Psoas muscle (tissue), 8 donors: Measurements from ENCODE around the gene MRPL27. TPM values are rescaled to one million over a fixed set of nuclear protein-coding genes. Genes with fewer than 3 reads are reported as not detected.

Experiments used
- ATAC-seq, 4 donors: fragments of 200-7000 bp; cut with Tn5 transposase; one replicate each; pipeline ENCODE4 v1.9.1; 2020; ENCODE audit warnings: moderate library complexity in 3 of 4, mild to moderate bottlenecking in 2 of 4
- DNase-seq, 2 donors: peaks; one replicate each; pipeline ENCODE4 v3.0.0-alpha.2; 2020
- H3K27ac ChIP-seq: fragments of 200-600 bp; one replicate; pipeline ENCODE4 v1.8.0; 2022
- H3K27me3 ChIP-seq, 3 donors: fragments of 200-600 bp in 1 of 3; one replicate each; pipeline versions ENCODE4 v1.6.1 to v1.8.0; 2013 to 2022; ENCODE audit warnings: low read length in 2 of 3, mild to moderate bottlenecking in 2 of 3, moderate library complexity in 1 of 3; ENCODE audit not compliant: insufficient read depth in 3 of 3
- H3K36me3 ChIP-seq, 2 donors: fragments of 200-600 bp in 1 of 2; one replicate each; pipeline versions ENCODE4 v1.6.1 to v1.8.0; 2013 to 2022; ENCODE audit warnings: low read depth in 1 of 2, mild to moderate bottlenecking in 1 of 2, moderate library complexity in 1 of 2; ENCODE audit not compliant: insufficient read depth in 1 of 2
- H3K4me1 ChIP-seq: fragments of 200-600 bp; one replicate; pipeline ENCODE4 v1.8.0; 2022
- H3K4me3 ChIP-seq: fragments of 200-600 bp; one replicate; pipeline ENCODE4 v1.8.0; 2022; ENCODE audit warnings: mild to moderate bottlenecking
- H3K9me3 ChIP-seq: fragments of 200-600 bp; one replicate; pipeline ENCODE4 v1.8.0; 2022
- CTCF ChIP-seq: fragments of 200-600 bp; IDR thresholded peaks from one replicate; pipeline ENCODE4 v1.8.0; 2022; ENCODE audit warnings: antibody characterized with exemption
- WGBS, 3 donors: extraction: QIAGEN DNeasy Blood & Tissue Kit; methylation state at CpG; one replicate each; pipeline versions ENCODE4 v1.1.6 to v1.1.7; 2013; 5-methylcytosine and 5-hydroxymethylcytosine counted together
- intact Hi-C, 2 donors: fragments of 100-400 bp; cut with DNase I; formaldehyde crosslinking; loops; one replicate each; pipeline versions ENCODE4 v1.11.0 to v1.14.2; 2022
- polyA plus RNA-seq, 3 donors: library from polyadenylated mRNA; stranded (reverse); fragments of 200-250 nt; gene quantifications; one replicate each; pipeline ENCODE4 v1.2.3, GENCODE V29; 2013
- total RNA-seq, 4 donors: library from RNA; stranded (reverse); fragmentation: NEBNext Ultra II Directional in 2 of 4; extraction: Animal tissue kit (Norgen Biotek cat#: 25700) in 2 of 4; gene quantifications; one replicate each; pipeline versions ENCODE4 v1.2.1 to v1.2.4, GENCODE V29; 2021 to 2023
- donor health status: healthy with polysubstance abuse.
- donor health status: DM: no; HTN: no; CAD: no; lungs with moderate emphysema.
- donor health status: Bipolar disorder and iron deficiency.
- donor health status: healthy.
- donor health status: DM: yes; HTN: yes; CAD: no.
- donor health status: DM: no; HTN: no; CAD: no.
- donor health status: DM: no; HTN: no; CAD: no.
- donor health status: DM: yes; HTN: yes; CAD: no.

The MRPL27 gene
- total and polyA plus RNA-seq, 7 donors = 70.7 to 468 (median 128) TPM

DNA sequence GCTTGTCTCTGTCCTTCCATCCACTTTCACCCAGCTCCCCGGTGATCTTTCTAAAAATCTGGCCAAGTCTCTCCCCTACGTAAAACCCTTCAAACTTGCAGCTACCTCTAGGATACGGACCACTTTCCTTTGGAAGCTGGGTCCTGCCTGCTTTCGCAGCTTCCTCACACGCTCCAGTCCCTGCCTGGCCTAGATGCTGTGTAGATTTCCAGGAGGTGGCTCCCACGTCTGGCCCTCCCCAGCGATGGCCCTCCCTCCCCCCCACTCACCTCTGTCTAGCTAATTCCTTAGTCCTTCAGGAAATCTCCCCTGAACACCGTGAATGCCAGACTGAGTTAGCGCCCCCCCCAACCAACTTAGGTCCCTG lies 24.9 kb upstream of the MRPL27 start:
- Histone ChIP-seq H3K4me1 (peaks cover 17% of the 10 kb centered on the region), H3K4me3 (peak overlapping the region; percentile 95), H3K27me3 (no peaks in the 10 kb centered on the region), H3K36me3 (peaks cover 12 to 21% of the 10 kb centered on the region in 2 donors), H3K9me3 (no peaks in the 10 kb centered on the region), H3K27ac (no peak overlapping the region)
- TF ChIP-seq CTCF = no peak
- intact Hi-C loops = no loop called here
- 55 to 67% (median 60%) methylated on average over 9 of the region's 9 CpGs for WGBS, 3 donors
- DNase-seq = no peak
- no peak for ATAC-seq

DNA sequence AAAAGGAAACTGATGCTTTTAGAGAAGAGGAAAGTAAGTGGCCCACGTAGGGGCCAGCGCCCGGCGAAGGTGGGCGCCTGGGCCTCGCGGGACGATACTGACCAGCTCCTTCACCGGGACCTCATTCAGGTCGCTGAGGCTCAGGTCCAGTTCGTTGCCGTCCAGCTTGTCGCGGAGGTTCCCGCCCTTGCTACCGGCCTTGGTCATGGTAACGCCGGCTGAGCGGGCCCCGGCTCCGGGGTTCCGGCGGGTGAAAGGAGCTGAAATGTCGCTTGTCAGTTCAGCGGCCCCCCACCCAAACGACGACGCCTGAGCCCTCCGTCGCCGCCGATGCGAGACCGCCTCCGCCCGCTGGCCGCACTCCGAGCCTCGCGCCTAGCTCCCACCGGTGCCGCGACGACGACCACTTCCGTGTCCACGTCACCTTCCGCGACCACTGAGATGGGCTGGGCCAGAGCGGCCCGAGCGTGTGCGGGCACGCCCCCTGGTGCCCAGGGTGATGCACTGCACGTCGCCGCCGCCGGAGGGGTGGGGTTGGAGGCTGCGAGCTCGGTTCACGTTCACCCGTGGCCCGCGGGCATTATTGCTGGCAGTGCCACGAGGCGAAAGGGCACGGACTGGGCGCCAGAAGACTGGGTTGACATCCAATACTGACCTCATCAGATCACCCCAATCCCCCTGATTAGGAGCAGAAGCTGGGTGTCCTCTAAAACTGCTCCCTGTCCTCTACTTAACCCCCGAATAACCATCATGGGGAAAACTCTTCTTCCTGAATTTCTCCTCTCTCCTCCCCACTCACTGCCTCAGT lies 24.3 kb upstream of the MRPL27 start, which contains the start of gene LRRC59:
TSS of gene LRRC59 (minus strand) at position 413 of the 808 bp plus-strand sequence. CDS start at position 207, 206 bp downstream.
- ATAC-seq = peak; percentile 97 to 100 (median 98)
- peak; percentile 95 for TF ChIP-seq CTCF
- Histone ChIP-seq H3K9me3 (no peaks in the 10 kb centered on the region), H3K4me3 (peak within 1 kb of the TSS; percentile 95), H3K4me1 (peaks cover 17% of the 10 kb centered on the region), H3K36me3 (peaks cover 13 to 27% of the 10 kb centered on the region in 2 donors), H3K27ac (peak within 1 kb of the TSS; percentile 89), H3K27me3 (no peaks in the 10 kb centered on the region)
- peak; percentile 91 to 94 for DNase-seq
- intact Hi-C loops = no loop called here
- 1% methylated on average over 61 to 70 of the region's 70 CpGs for WGBS, 3 donors

GRCh38 chr17:50396261-50397110 lies 23.5 kb upstream of the MRPL27 start:
- TF ChIP-seq CTCF = no peak
- peak; percentile 59 to 62 for DNase-seq
- Histone ChIP-seq H3K27me3 (no peaks in the 10 kb centered on the region), H3K36me3 (peaks cover 18 to 36% of the 10 kb centered on the region in 2 donors), H3K4me1 (peaks cover 17% of the 10 kb centered on the region), H3K27ac (peak overlapping the region; percentile 89), H3K4me3 (peak overlapping the region; percentile 95), H3K9me3 (no peaks in the 10 kb centered on the region)
- 5 to 8% (median 6%) methylated on average over 30 of the region's 30 CpGs for WGBS, 3 donors
- ATAC-seq = peak; percentile 45 to 75 (median 60)
- intact Hi-C loops = no loop called here

DNA sequence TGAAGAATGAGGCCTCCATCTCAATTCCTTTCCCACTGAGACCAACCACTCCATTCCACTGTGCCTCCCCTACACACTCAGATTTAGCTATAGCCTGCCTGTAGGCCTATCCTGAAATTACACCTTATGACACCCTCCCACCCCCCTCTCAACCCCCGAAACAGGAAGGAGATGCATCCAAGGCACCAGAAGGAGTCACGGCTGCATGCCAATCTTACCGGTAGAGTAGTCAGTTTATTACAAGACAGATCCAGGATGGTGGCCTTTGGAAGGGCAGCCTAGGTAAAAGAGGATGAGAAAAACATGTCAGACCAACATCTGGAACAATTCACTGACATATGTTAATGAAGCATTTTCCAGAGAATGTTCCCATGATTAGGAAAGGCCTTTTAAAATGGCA lies 21.7 kb upstream of the MRPL27 start:
- Histone ChIP-seq H3K27me3 (no peaks in the 10 kb centered on the region), H3K4me1 (peaks cover 17% of the 10 kb centered on the region), H3K4me3 (no peak overlapping the region), H3K27ac (no peak overlapping the region), H3K9me3 (no peaks in the 10 kb centered on the region), H3K36me3 (peaks cover 25 to 53% of the 10 kb centered on the region in 2 donors)
- ATAC-seq (no peak), DNase-seq (no peak)
- 15 to 24% (median 23%) methylated on average over 3 of the region's 3 CpGs for WGBS, 3 donors
- TF ChIP-seq CTCF = no peak
- intact Hi-C loops = no loop called here
